ENCODE measurements around the gene CCDC12. TPM values are rescaled to one million over a fixed set of nuclear protein-coding genes. Genes with fewer than 3 reads are reported as not detected.
A peak's percentile ranks its signal among the peaks of the same experiment; 100 is the strongest.

CCDC12 gene
- total RNA-seq, 1 donor from 2014 or later = 17.9 TPM

GRCh38 chr3:47012342-47013230, 36.0 kb upstream of the CCDC12 start:
- no peak overlapping the region for H3K4me3 Mint-ChIP-seq

GRCh38 chr3:47011371-47011770, 34.8 kb upstream of the CCDC12 start:
- peaks cover 4% of the 10 kb centered on the region for H3K4me1 Mint-ChIP-seq
- peak overlapping the region; percentile 69 for H3K27ac Mint-ChIP-seq
- Histone ChIP-seq H3K4me1 (peaks cover 3% of the 10 kb centered on the region), H3K4me3 (no peak overlapping the region), H2AFZ (replicated peaks) (no peak overlapping the region), H3K27me3 (no peaks in the 10 kb centered on the region), H3K27ac (no peak overlapping the region), H3F3A (ENCODE audit: low read depth) (peaks cover 11% of the 10 kb centered on the region), H4K20me1 (ENCODE audit: low read depth) (no peaks in the 10 kb centered on the region), H3K4me2 (no peak overlapping the region), H3K9ac (no peak overlapping the region), H3K9me3 (ENCODE audit: low read depth) (no peaks in the 10 kb centered on the region), H3K79me2 (ENCODE audit: low read depth) (no peaks in the 10 kb centered on the region), H3K36me3 (no peaks in the 10 kb centered on the region)
- no peaks in the 10 kb centered on the region for H3K27me3 Mint-ChIP-seq (ENCODE audit: insufficient read depth, low read depth)
- H3K36me3 Mint-ChIP-seq = peaks cover 3% of the 10 kb centered on the region
- no peak overlapping the region for H3K4me3 Mint-ChIP-seq
- TF ChIP-seq CTCF (IDR thresholded peaks at IDR 0.05) (no peak), EZH2 (IDR thresholded peaks at IDR 0.05) (no peak), EZH2phosphoT487 (IDR thresholded peaks at IDR 0.05) (no peak)
- DNase-seq (ENCODE audit: low spot score) = no peak
- no peaks in the 10 kb centered on the region for H3K9me3 Mint-ChIP-seq

More at GRCh38 chr3:47012342-47013230, 36.0 kb upstream of the CCDC12 start:
- Histone ChIP-seq H3K9me3 (ENCODE audit: low read depth) (no peaks in the 10 kb centered on the region), H3F3A (ENCODE audit: low read depth) (peaks cover 11% of the 10 kb centered on the region), H2AFZ (replicated peaks) (no peak overlapping the region), H3K4me1 (peaks cover 3% of the 10 kb centered on the region), H3K4me3 (no peak overlapping the region), H3K9ac (no peak overlapping the region), H3K27me3 (no peaks in the 10 kb centered on the region), H3K4me2 (no peak overlapping the region), H3K27ac (no peak overlapping the region), H3K79me2 (ENCODE audit: low read depth) (no peaks in the 10 kb centered on the region), H4K20me1 (ENCODE audit: low read depth) (no peaks in the 10 kb centered on the region), H3K36me3 (no peaks in the 10 kb centered on the region)
- H3K4me1 Mint-ChIP-seq = peaks cover 4% of the 10 kb centered on the region
- no peak for DNase-seq (ENCODE audit: low spot score)
- no peak overlapping the region for H3K27ac Mint-ChIP-seq
- TF ChIP-seq EZH2 (IDR thresholded peaks at IDR 0.05) (no peak), EZH2phosphoT487 (IDR thresholded peaks at IDR 0.05) (no peak), CTCF (IDR thresholded peaks at IDR 0.05) (no peak)
- peaks cover 6% of the 10 kb centered on the region for H3K36me3 Mint-ChIP-seq
- H3K9me3 Mint-ChIP-seq = no peaks in the 10 kb centered on the region
- no peaks in the 10 kb centered on the region for H3K27me3 Mint-ChIP-seq (ENCODE audit: insufficient read depth, low read depth)

- TF ChIP-seq CTCF (IDR thresholded peaks at IDR 0.05) (no peak), EZH2phosphoT487 (IDR thresholded peaks at IDR 0.05) (no peak), EZH2 (IDR thresholded peaks at IDR 0.05) (no peak)
- Histone ChIP-seq H4K20me1 (ENCODE audit: low read depth) (no peaks in the 10 kb centered on the region), H3K36me3 (no peaks in the 10 kb centered on the region), H3K27me3 (no peaks in the 10 kb centered on the region), H3F3A (ENCODE audit: low read depth) (peaks cover 11% of the 10 kb centered on the region), H3K9ac (no peak overlapping the region), H3K27ac (no peak overlapping the region), H3K4me2 (no peak overlapping the region), H3K4me1 (peaks cover 3% of the 10 kb centered on the region), H3K4me3 (no peak overlapping the region), H2AFZ (replicated peaks) (no peak overlapping the region), H3K9me3 (ENCODE audit: low read depth) (no peaks in the 10 kb centered on the region), H3K79me2 (ENCODE audit: low read depth) (no peaks in the 10 kb centered on the region)
- Mint-ChIP-seq H3K9me3 (no peaks in the 10 kb centered on the region), H3K27ac (peak overlapping the region; percentile 69), H3K4me3 (no peak overlapping the region), H3K27me3 (ENCODE audit: insufficient read depth, low read depth) (no peaks in the 10 kb centered on the region), H3K36me3 (peaks cover 3% of the 10 kb centered on the region), H3K4me1 (peaks cover 4% of the 10 kb centered on the region)
- DNase-seq (ENCODE audit: low spot score) = no peak
These were observed 34.4 kb upstream of the CCDC12 start for GRCh38 chr3:47010910-47011309.
